ENCODE results near the gene U2AF2. TPM values are rescaled to one million over a fixed set of nuclear protein-coding genes. Genes with fewer than 3 reads are reported as not detected.

Gene U2AF2
- total and polyA plus RNA-seq, 2 experiments from 2014 or later, result 16.1 to 99.6 TPM

DNA sequence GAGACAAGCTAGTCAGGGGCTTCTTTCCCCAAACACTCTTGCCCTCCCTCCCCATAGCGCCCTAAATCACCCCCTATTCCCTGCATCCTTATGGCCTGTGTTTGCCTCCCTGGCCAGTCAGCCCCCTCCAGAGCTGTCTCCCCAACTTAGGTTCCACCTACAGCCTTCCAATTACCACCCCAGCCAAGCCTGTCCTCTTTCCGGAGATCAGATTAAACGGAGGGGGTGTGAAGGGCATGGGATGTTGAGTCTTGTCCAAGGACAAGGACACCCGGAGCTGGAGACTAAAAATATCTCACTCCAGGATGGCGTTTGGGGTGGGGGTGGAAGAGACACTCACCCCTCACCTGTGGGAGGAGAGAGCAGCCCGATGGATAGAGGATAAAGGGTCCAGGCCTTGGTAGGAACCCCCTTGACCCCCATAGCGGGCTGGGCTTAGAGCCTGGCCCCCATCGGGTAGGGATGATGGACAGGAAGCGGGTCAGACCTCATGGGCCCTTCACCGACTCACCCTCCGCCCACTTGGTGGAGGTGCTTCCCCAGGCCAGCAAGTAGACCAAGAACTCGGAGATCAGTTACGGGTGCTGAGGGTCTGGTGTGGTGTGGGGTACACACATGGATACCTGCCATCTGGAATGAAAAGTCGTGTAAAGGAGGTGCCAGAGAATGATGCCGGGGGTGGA lies 43.4 kb upstream of the U2AF2 start:
- peaks cover 52% of the 10 kb centered on the region for H3K79me2 ChIP-seq
- WGBS (ENCODE audit: low lambda C conversion rate, missing lambda C conversion rate), result 93% methylated on average over 14 of the region's 15 CpGs
- no peaks in the 10 kb centered on the region for H3K9me2 ChIP-seq (replicated peaks; ENCODE audit: insufficient read depth)
- TF ChIP-seq, protein P1, sequence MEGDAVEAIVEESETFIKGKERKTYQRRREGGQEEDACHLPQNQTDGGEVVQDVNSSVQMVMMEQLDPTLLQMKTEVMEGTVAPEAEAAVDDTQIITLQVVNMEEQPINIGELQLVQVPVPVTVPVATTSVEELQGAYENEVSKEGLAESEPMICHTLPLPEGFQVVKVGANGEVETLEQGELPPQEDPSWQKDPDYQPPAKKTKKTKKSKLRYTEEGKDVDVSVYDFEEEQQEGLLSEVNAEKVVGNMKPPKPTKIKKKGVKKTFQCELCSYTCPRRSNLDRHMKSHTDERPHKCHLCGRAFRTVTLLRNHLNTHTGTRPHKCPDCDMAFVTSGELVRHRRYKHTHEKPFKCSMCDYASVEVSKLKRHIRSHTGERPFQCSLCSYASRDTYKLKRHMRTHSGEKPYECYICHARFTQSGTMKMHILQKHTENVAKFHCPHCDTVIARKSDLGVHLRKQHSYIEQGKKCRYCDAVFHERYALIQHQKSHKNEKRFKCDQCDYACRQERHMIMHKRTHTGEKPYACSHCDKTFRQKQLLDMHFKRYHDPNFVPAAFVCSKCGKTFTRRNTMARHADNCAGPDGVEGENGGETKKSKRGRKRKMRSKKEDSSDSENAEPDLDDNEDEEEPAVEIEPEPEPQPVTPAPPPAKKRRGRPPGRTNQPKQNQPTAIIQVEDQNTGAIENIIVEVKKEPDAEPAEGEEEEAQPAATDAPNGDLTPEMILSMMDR (IDR thresholded peaks at IDR 0.05; ENCODE audit: poor library complexity), result no peak
- no peak for TF ChIP-seq EZH2phosphoT487 (IDR thresholded peaks at IDR 0.05; ENCODE audit: low read depth, severe bottlenecking, unreplicated experiment)
- H4K20me1 ChIP-seq (ENCODE audit: insufficient read depth, poor library complexity, severe bottlenecking), result peaks cover 6% of the 10 kb centered on the region
- H3K4me1 ChIP-seq (ENCODE audit: insufficient read depth), result peaks cover 5% of the 10 kb centered on the region
- no peak overlapping the region for H3K27ac ChIP-seq
- no peaks in the 10 kb centered on the region for H3K9me3 ChIP-seq (ENCODE audit: low read depth)
- H3K4me2 ChIP-seq, result no peak overlapping the region
- H2AFZ ChIP-seq, result no peak overlapping the region
- H3K36me3 ChIP-seq (replicated peaks; ENCODE audit: insufficient read depth, low read depth), result no peaks in the 10 kb centered on the region
- no peak overlapping the region for H3K4me3 ChIP-seq
- H3K27me3 ChIP-seq, result no peaks in the 10 kb centered on the region
- no peak for DNase-seq (ENCODE audit: low spot score)

DNA sequence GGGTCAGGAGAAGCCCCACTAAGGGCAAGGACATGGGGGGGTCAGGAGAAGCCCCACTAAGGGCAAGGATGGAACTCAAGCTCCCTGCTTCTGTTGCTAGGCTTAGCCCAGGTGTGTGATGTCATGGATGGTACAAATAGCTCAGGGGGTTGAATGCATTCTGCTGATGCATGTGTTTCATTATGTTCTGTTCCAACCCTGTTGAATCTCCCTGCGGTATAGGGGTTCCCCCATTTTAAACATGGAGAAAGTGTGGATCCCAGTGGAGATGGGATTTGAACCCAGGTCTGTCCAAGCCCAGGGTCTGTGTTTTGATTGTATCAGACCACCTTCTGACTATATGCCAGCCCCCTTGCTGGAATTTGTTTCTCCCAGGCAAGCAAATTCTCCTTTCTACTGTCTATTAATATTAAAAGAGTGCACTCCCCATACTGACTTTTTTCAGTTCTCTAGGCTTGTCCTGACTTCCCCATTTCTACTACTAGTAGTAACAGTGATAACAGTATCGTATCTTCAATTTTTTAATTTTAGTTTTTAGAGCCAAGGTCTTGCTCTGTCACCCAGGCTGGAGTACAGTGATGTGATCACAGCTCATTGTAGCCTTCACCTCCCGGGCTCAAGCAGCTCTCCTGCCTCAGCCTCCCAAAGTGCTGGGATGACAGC lies 42.7 kb upstream of the U2AF2 start:
- WGBS (ENCODE audit: low lambda C conversion rate, missing lambda C conversion rate), result 95% methylated on average over 3 of the region's 3 CpGs
- Histone ChIP-seq H3K4me2 (no peak overlapping the region), H2AFZ (no peak overlapping the region), H3K4me3 (no peak overlapping the region), H3K79me2 (peaks cover 45% of the 10 kb centered on the region), H3K36me3 (replicated peaks; ENCODE audit: insufficient read depth, low read depth) (no peaks in the 10 kb centered on the region), H3K9me3 (ENCODE audit: low read depth) (no peaks in the 10 kb centered on the region), H3K4me1 (ENCODE audit: insufficient read depth) (no peaks in the 10 kb centered on the region), H4K20me1 (ENCODE audit: insufficient read depth, poor library complexity, severe bottlenecking) (peaks cover 6% of the 10 kb centered on the region), H3K27me3 (no peaks in the 10 kb centered on the region), H3K9me2 (replicated peaks; ENCODE audit: insufficient read depth) (no peaks in the 10 kb centered on the region), H3K27ac (no peak overlapping the region)
- TF ChIP-seq, protein P1 (IDR thresholded peaks at IDR 0.05; ENCODE audit: poor library complexity), result no peak
- no peak for TF ChIP-seq EZH2 (IDR thresholded peaks at IDR 0.05; ENCODE audit: borderline replicate concordance)
- TF ChIP-seq EZH2phosphoT487 (IDR thresholded peaks at IDR 0.05; ENCODE audit: low read depth, severe bottlenecking, unreplicated experiment), result no peak
- DNase-seq (ENCODE audit: low spot score), result no peak

DNA sequence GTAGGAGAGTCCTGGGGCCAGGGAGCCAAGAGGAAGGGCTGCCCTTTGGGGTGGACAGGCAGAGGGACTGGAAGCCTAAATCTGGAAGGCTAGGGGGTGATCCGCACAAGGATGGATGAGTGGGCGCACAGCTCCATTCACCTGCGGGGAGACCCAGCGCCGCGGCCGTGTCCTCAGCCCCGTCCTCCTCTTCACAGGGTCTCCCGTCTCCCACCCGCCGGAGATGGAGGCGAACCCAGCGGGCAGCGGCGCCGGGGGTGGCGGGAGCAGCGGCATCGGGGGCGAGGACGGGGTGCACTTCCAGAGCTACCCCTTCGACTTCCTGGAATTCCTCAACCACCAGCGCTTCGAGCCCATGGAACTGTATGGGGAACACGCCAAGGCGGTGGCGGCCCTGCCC lies 41.4 kb upstream of the U2AF2 start:
- TF ChIP-seq EZH2 (IDR thresholded peaks at IDR 0.05; ENCODE audit: borderline replicate concordance) (no peak), EZH2phosphoT487 (IDR thresholded peaks at IDR 0.05; ENCODE audit: low read depth, severe bottlenecking, unreplicated experiment) (no peak)
- TF ChIP-seq, protein P1 (IDR thresholded peaks at IDR 0.05; ENCODE audit: poor library complexity), result no peak
- no peak overlapping the region for H3K4me2 ChIP-seq
- no peak overlapping the region for H2AFZ ChIP-seq
- peaks cover 34% of the 10 kb centered on the region for H3K79me2 ChIP-seq
- no peaks in the 10 kb centered on the region for H3K9me3 ChIP-seq (ENCODE audit: low read depth)
- no peaks in the 10 kb centered on the region for H3K27me3 ChIP-seq
- peaks cover 4% of the 10 kb centered on the region for H4K20me1 ChIP-seq (ENCODE audit: insufficient read depth, poor library complexity, severe bottlenecking)
- no peak for DNase-seq (ENCODE audit: low spot score)
- H3K9me2 ChIP-seq (replicated peaks; ENCODE audit: insufficient read depth), result no peaks in the 10 kb centered on the region
- H3K4me3 ChIP-seq, result no peak overlapping the region
- no peaks in the 10 kb centered on the region for H3K36me3 ChIP-seq (replicated peaks; ENCODE audit: insufficient read depth, low read depth)
- H3K27ac ChIP-seq, result no peak overlapping the region
- no peaks in the 10 kb centered on the region for H3K4me1 ChIP-seq (ENCODE audit: insufficient read depth)
- WGBS (ENCODE audit: low lambda C conversion rate, missing lambda C conversion rate), result 98% methylated on average over 16 of the region's 27 CpGs

All from hepatocyte (in vitro differentiated cells).